Neuron (in vitro differentiated cells): ENCODE measurements around the gene EDA.

Source experiments
- H2AFZ ChIP-seq: one replicate; pipeline ENCODE4 v1.6.1; 2013; ENCODE audit warnings: low read depth, mild to moderate bottlenecking, inconsistent platforms, low read length, moderate library complexity
- H3K27me3 ChIP-seq: one replicate; pipeline ENCODE4 v1.6.1; 2013; ENCODE audit warnings: low read length; ENCODE audit not compliant: insufficient read depth
- H3K36me3 ChIP-seq: one replicate; pipeline ENCODE4 v1.6.1; 2013; ENCODE audit warnings: low read length; ENCODE audit not compliant: insufficient read depth
- H3K4me1 ChIP-seq: one replicate; pipeline ENCODE4 v1.6.1; 2013; ENCODE audit warnings: low read length; ENCODE audit not compliant: insufficient read depth
- H3K4me3 ChIP-seq: 2 replicates; pipeline ENCODE4 v1.5.1; 2013; ENCODE audit warnings: mild to moderate bottlenecking, low read length, moderate library complexity
- H3K9me3 ChIP-seq: one replicate; pipeline ENCODE4 v1.6.1; 2013; ENCODE audit warnings: low read length

The EDA gene

DNA sequence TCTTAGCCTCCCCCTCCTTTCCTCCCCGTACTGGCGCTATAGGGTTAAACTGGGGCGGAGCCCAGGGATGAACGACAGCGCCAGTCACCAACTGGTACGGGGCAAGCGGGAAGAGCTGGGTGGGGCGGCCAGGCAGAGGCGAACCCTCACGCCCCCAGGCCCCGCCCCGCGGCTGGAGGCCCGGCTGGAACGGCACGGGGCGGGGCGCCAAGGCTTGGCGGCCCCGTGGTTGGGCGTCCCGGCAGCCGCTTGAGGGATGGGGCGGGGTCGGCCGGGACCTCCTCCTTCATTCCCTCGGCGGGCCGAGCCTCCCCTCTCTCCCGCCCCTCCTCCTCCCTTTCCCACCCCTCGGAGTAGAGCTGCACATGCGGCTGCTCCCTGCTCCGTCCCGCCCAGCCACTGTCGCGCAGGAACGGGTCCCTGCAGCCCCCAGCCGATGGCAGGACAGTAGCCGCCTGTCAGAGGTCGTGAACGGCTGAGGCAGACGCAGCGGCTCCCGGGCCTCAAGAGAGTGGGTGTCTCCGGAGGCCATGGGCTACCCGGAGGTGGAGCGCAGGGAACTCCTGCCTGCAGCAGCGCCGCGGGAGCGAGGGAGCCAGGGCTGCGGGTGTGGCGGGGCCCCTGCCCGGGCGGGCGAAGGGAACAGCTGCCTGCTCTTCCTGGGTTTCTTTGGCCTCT lies at the start of gene EDA:
Gene EDA (plus strand): TSS at position 335 of the 678 bp plus-strand sequence.
- H3K4me1 ChIP-seq = no peaks in the 10 kb centered on the region
- no peaks in the 10 kb centered on the region for H3K9me3 ChIP-seq
- H3K27me3 ChIP-seq = peaks cover 14% of the 10 kb centered on the region
- peak within 1 kb of the TSS; percentile 59 for H2AFZ ChIP-seq
- H3K4me3 ChIP-seq = peak within 1 kb of the TSS; percentile 50
- no peaks in the 10 kb centered on the region for H3K36me3 ChIP-seq

DNA sequence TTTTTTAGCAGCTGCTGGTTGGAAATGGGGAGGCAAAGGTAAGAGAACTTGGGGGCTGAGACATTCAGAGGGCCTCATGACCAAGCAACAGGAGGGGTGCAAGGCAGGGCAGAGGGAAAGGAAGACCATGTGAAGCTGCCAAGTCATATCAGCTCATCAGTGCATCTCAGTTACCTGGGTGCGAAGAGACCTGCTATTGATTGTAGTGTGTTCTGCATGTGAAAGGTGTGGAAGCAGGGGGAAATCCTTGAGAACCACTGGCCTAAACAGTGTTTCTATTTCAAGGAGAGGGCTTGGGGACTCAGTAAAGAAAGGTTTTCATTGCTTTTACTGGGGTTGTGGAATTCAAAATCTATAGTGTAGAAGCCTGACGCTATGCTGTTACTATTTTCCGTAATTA lies 47.1 kb upstream of the EDA start:
- Histone ChIP-seq H3K4me3 (no peak overlapping the region), H3K9me3 (no peaks in the 10 kb centered on the region), H3K36me3 (no peaks in the 10 kb centered on the region), H3K4me1 (no peaks in the 10 kb centered on the region), H3K27me3 (no peaks in the 10 kb centered on the region), H2AFZ (no peak overlapping the region)

DNA sequence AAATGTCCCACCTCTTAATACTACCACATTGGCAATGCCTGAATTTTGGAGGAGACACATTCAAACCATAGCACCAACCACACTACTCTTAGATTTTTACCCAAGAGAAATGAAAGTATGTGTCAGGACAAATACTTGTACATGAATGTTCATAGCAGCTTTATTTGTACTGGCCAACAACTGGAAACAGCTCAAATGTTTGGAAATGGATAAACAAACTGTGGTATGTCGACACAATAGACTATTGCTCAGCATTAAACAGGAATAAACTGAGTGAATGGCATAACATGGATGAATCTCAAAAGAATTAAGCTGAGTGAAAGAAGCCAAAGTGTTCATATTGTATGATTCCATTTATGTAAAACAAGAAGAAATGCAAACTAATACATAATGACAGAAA lies 18.5 kb upstream of the EDA start:
- no peaks in the 10 kb centered on the region for H3K36me3 ChIP-seq
- no peak overlapping the region for H3K4me3 ChIP-seq
- H3K4me1 ChIP-seq = no peaks in the 10 kb centered on the region
- H2AFZ ChIP-seq = no peak overlapping the region
- H3K9me3 ChIP-seq = no peaks in the 10 kb centered on the region
- peaks cover 2% of the 10 kb centered on the region for H3K27me3 ChIP-seq

DNA sequence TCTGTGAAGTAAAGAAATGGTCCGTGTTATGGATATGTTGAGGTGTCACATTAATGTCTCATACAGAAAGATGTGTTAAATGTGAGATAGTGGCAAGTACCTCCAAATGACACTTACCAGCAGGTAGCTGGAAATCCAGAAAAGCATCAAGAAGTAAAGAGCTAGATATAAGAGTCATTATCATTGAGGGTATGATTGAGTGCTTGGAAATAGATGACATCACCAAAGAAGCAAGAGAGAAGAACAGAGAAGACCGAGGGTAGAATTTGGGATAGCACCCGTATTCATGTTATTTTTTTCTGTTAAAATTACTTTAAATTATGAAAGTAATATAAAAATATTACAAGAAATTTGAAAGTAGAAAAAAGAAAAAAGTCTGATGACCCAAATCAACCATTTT lies 15.7 kb upstream of the EDA start:
- peaks cover 4% of the 10 kb centered on the region for H3K27me3 ChIP-seq

DNA sequence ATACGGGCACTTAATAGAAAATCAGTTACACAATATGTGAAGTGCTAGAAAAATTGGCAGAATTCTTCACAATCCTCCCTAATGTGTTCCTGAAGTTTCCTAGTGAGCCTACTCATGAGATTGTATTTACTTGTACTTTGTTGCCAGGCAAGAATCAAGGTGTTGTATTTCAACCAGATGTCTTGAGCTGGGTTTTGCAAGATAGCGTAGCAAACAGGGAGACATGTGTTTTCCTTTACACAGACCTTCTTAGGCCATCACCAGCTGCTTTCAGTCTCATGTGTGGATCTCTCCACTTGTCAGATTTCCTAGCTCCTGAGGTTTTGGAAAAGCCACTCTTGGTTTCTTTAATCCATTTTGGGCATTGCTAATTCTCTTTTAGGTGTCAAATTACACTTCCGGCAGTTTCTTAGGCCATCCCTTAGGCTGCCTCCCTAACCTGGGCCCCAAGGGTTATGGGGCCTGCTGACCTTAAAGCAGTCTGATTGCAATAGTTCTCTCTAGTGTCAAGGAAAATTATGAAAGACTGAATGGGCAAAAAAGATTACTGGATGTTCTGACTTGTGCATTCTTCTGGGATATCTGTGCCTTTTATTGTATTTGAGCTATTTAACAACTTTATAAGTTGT lies 12.2 kb upstream of the EDA start:
- Histone ChIP-seq H2AFZ (no peak overlapping the region), H3K4me1 (no peaks in the 10 kb centered on the region), H3K9me3 (no peaks in the 10 kb centered on the region), H3K27me3 (peaks cover 8% of the 10 kb centered on the region), H3K36me3 (no peaks in the 10 kb centered on the region), H3K4me3 (no peak overlapping the region)

More for the DNA sequence above, 15.7 kb upstream of the EDA start:
- H3K4me3 ChIP-seq = no peak overlapping the region
- no peaks in the 10 kb centered on the region for H3K9me3 ChIP-seq
- no peaks in the 10 kb centered on the region for H3K4me1 ChIP-seq
- H2AFZ ChIP-seq = no peak overlapping the region
- H3K36me3 ChIP-seq = no peaks in the 10 kb centered on the region

DNA sequence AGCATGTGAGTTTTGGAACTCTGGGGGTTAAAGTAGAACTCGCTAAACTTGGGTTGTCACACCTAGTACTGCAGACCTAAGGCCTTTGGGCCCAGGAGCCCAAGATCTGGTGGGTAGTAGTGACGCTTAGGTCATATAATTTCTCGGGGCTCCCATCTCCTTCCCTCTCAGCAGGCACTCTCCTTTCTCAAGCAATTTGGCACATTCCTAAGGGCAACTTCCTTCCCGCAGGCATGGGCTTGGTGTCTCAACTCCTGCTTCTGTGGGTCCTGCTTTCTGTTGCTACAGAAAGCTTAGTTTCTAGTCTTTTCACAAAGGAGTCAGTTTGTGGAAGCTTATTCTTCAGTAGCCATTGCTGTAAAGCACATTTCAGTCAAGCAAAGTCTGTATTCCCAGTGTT lies 10.4 kb upstream of the EDA start:
- H3K9me3 ChIP-seq = no peaks in the 10 kb centered on the region
- H3K36me3 ChIP-seq = no peaks in the 10 kb centered on the region
- no peak overlapping the region for H3K4me3 ChIP-seq
- H2AFZ ChIP-seq = no peak overlapping the region
- no peaks in the 10 kb centered on the region for H3K4me1 ChIP-seq
- H3K27me3 ChIP-seq = peaks cover 8% of the 10 kb centered on the region

DNA sequence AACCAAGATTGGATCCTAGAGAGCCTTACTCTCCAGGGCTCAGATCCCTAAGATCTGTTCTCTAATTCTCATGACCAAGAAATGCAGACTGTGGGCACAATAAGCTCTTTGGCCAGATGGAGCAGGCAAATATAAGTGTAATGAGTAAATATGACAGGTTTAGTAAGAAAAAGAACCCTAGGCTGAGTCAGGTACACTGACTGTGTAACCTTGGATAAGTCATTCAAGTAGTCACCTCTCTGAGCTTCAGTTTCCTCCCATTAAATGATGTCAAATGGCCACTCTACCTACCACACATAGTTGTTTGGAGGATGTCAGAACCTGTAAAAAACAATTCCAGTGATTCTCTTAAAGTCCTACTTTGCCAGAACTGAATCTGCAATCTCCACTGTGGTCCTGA lies 8.3 kb upstream of the EDA start:
- no peaks in the 10 kb centered on the region for H3K36me3 ChIP-seq
- no peak overlapping the region for H3K4me3 ChIP-seq
- H3K4me1 ChIP-seq = no peaks in the 10 kb centered on the region
- peaks cover 7% of the 10 kb centered on the region for H3K27me3 ChIP-seq
- no peak overlapping the region for H2AFZ ChIP-seq
- no peaks in the 10 kb centered on the region for H3K9me3 ChIP-seq

DNA sequence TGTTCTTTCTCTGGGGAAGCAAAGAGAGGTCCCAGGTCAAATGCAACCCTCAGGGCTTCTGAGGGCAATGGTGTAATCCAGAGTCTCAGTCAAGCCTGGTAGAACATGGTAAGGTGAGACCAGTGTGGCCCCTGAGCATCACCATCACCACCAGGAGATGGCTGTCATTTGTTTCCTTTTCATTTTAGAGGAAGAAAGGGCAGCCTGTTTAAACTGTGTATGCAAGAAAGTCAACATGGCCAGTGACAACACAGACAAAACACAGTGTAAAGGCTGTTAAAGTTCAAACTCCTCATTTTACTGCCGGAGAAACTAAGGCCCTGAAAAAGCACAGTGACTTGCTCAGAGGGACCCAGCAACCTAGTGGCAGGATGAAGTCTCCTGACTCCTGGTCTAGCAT lies 2.0 kb upstream of the EDA start:
- Histone ChIP-seq H3K9me3 (no peaks in the 10 kb centered on the region), H3K36me3 (no peaks in the 10 kb centered on the region), H3K4me3 (no peak overlapping the region), H2AFZ (no peak overlapping the region), H3K27me3 (peaks cover 14% of the 10 kb centered on the region), H3K4me1 (no peaks in the 10 kb centered on the region)

DNA sequence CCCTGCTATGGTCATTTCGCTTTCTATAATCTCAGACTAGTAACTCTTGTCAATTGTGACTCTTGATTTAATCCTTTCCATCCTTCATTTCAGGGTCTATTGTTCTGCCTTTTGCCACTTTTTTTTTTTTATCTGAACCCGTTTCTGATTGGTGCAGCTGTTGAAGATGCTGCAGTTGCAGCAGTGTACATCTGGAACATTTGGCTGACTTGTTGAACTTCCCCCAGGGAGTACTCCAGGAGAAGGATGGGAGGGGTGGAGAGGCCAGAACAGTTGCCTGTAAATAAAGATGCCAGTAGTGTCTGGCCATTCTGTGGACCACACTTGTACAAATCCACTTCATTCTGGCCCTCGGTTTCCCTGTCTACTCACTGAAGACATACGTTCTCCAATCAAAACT lies 1.0 kb upstream of the EDA start:
- H3K9me3 ChIP-seq = no peaks in the 10 kb centered on the region
- no peaks in the 10 kb centered on the region for H3K4me1 ChIP-seq
- peaks cover 14% of the 10 kb centered on the region for H3K27me3 ChIP-seq
- H3K36me3 ChIP-seq = no peaks in the 10 kb centered on the region
- H3K4me3 ChIP-seq = no peak overlapping the region
- H2AFZ ChIP-seq = no peak overlapping the region

DNA sequence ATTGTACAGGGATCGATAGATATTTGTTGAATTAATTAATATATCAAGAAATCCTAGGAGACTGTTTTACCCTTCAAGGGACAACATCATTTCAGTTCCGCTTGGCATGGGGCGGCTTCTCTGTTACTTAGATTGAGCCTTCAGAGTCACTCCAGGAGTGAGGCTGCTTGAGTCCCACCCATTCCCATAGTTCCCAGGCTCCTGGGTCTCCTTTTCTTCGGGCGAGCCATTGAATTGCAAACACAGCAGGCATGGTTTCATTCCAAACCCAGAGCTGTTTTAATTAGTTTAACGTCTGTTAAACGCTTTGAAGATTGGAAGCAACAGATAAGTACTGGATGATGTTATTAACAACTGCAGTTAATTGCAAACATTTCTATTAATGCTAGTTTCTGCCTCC lies 571 bp upstream of the EDA start:
- Histone ChIP-seq H3K36me3 (no peaks in the 10 kb centered on the region), H3K27me3 (peaks cover 14% of the 10 kb centered on the region), H3K9me3 (no peaks in the 10 kb centered on the region), H2AFZ (no peak overlapping the region), H3K4me3 (peak overlapping the region; percentile 37), H3K4me1 (no peaks in the 10 kb centered on the region)

DNA sequence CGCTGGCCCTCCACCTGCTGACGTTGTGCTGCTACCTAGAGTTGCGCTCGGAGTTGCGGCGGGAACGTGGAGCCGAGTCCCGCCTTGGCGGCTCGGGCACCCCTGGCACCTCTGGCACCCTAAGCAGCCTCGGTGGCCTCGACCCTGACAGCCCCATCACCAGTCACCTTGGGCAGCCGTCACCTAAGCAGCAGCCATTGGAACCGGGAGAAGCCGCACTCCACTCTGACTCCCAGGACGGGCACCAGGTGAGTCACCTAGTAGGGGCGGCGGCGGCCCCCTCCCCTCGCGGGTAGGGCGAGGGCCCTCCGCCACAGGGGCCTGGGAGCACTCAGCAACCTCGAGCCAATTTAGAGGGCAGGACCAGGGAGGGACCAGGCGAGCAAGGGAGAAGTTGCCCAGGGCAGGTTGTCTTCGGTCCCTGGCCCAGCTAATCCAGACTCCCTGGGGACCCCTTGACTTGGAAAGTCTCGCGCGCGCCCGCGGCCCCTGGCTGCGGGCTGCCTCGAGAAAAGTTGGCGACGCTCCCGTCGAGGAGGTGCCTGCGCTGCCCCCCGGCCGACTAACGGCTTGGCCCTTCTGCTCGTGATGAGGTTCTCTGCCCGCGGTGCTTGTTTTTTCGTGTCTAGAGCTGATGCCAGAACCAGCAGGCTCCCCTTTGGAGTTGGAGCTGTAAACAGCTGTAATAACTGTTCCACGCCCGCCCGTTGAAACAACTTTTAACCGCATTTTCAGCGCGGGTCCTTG lies 717 bp downstream of the EDA start:
- peaks cover 14% of the 10 kb centered on the region for H3K27me3 ChIP-seq
- H3K4me1 ChIP-seq = no peaks in the 10 kb centered on the region
- H3K36me3 ChIP-seq = no peaks in the 10 kb centered on the region
- no peaks in the 10 kb centered on the region for H3K9me3 ChIP-seq
- H2AFZ ChIP-seq = peak overlapping the region; percentile 59
- H3K4me3 ChIP-seq = peak overlapping the region; percentile 50

DNA sequence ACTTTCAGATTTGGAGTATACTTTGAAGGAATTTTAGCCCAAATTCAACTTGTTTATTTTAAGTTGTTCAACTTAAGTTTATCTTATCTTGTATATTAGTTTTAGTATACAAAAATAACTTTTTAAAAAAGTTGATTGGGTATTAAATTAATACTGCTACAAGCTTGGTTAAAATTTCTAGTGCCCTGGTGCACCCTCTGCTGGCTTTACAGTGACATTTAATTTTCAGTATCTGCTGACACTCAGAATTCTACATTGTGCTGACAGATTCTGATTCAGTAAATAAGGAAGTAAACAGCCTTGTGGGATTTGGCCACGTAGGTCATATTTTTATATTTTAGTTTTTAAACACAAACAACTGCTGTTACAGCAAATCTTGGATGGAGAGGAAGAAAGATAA lies 2.9 kb downstream of the EDA start:
- peaks cover 14% of the 10 kb centered on the region for H3K27me3 ChIP-seq
- H3K4me1 ChIP-seq = no peaks in the 10 kb centered on the region
- no peak overlapping the region for H3K4me3 ChIP-seq
- H3K9me3 ChIP-seq = no peaks in the 10 kb centered on the region
- no peak overlapping the region for H2AFZ ChIP-seq
- H3K36me3 ChIP-seq = no peaks in the 10 kb centered on the region

DNA sequence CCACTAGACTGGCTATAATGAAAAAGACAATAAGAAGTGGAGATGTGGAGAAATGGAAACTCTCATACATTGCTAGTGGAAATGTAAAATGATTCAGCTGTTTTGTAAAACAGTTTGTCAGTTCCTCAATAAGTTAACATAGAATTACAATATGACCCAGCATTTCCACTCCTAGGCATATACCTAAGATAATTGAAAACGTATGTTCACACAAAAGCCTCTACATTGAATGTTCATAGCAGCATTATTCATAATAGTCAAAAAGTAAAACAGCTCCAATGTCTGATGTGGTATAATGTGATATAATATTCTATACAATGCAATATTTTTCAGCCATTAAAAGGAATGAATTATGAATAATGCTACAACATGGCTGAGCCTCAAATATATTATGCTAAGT lies 10.2 kb downstream of the EDA start:
- Histone ChIP-seq H3K4me3 (no peak overlapping the region), H3K4me1 (no peaks in the 10 kb centered on the region), H3K36me3 (no peaks in the 10 kb centered on the region), H3K27me3 (peaks cover 3% of the 10 kb centered on the region), H2AFZ (no peak overlapping the region), H3K9me3 (no peaks in the 10 kb centered on the region)
